K562 (cell line): ENCODE measurements around the gene SHISAL1. TPM values are rescaled to one million over a fixed set of nuclear protein-coding genes. Genes with fewer than 3 reads are reported as not detected.

Experiments used
- ELF2 ChIP-seq: fragments of 250-450 bp; sonication (Bioruptor Pico); IDR thresholded peaks from 2 replicates; pipeline ENCODE4 v1.5.0; 2021; ENCODE audit warnings: mild to moderate bottlenecking
- MTA3 ChIP-seq: fragments of 450-650 bp; formaldehyde crosslinking; IDR thresholded peaks from 2 replicates; pipeline ENCODE4 v1.6.1; 2017; ENCODE audit warnings: mild to moderate bottlenecking, borderline replicate concordance
- MXI1 ChIP-seq: IDR thresholded peaks from 2 replicates; pipeline ENCODE4 v1.6.1; 2011; ENCODE audit warnings: low read depth, mild to moderate bottlenecking, improper control_type of control experiment, low read length
- polyA plus RNA-seq, 8 experiments: library from polyadenylated mRNA; depleted of rRNA in 4 of 8; stranded (reverse) in 5 of 8; unstranded in 3 of 8; fragments of >200 nt; fragmentation: Nextera tagmentation in 2 of 8; fragmentation: Illumina TruSeq in 1 of 8; extraction: Ambion mirVana in 2 of 8; extraction: Trizol in 1 of 8; gene quantifications; 2 replicates each; pipeline versions ENCODE4 v1.2.1 to v1.2.3, GENCODE V29; 2011 to 2014; ENCODE audit warnings: inconsistent platforms in 1 of 8, missing spikeins in 1 of 8
- total RNA-seq, 7 experiments: library from RNA; depleted of rRNA in 6 of 7; stranded (reverse); fragments of >200 nt in 6 of 7; fragmentation: Illumina TruSeq in 2 of 7; extraction: Trizol in 2 of 7; gene quantifications; 2 replicates each; pipeline versions ENCODE4 v1.2.1 to v1.2.3, GENCODE V29; 2011 to 2021; ENCODE audit warnings: low replicate concordance in 1 of 7
- TF ChIP-seq, protein P1 (sequence below), 2 experiments: fragments of 450-650 bp; IDR thresholded peaks; 2 replicates each; pipeline ENCODE4 v1.6.1; 2016; ENCODE audit warnings: mild to moderate bottlenecking in 2 of 2, borderline replicate concordance in 1 of 2, low read depth in 1 of 2, moderate library complexity in 1 of 2

Gene SHISAL1
- total and polyA plus RNA-seq, 9 of the 15 experiments (the other 6 are each of a cell fraction or from before 2014, with no cell fraction given): not detected

- TF ChIP-seq, protein P1, sequence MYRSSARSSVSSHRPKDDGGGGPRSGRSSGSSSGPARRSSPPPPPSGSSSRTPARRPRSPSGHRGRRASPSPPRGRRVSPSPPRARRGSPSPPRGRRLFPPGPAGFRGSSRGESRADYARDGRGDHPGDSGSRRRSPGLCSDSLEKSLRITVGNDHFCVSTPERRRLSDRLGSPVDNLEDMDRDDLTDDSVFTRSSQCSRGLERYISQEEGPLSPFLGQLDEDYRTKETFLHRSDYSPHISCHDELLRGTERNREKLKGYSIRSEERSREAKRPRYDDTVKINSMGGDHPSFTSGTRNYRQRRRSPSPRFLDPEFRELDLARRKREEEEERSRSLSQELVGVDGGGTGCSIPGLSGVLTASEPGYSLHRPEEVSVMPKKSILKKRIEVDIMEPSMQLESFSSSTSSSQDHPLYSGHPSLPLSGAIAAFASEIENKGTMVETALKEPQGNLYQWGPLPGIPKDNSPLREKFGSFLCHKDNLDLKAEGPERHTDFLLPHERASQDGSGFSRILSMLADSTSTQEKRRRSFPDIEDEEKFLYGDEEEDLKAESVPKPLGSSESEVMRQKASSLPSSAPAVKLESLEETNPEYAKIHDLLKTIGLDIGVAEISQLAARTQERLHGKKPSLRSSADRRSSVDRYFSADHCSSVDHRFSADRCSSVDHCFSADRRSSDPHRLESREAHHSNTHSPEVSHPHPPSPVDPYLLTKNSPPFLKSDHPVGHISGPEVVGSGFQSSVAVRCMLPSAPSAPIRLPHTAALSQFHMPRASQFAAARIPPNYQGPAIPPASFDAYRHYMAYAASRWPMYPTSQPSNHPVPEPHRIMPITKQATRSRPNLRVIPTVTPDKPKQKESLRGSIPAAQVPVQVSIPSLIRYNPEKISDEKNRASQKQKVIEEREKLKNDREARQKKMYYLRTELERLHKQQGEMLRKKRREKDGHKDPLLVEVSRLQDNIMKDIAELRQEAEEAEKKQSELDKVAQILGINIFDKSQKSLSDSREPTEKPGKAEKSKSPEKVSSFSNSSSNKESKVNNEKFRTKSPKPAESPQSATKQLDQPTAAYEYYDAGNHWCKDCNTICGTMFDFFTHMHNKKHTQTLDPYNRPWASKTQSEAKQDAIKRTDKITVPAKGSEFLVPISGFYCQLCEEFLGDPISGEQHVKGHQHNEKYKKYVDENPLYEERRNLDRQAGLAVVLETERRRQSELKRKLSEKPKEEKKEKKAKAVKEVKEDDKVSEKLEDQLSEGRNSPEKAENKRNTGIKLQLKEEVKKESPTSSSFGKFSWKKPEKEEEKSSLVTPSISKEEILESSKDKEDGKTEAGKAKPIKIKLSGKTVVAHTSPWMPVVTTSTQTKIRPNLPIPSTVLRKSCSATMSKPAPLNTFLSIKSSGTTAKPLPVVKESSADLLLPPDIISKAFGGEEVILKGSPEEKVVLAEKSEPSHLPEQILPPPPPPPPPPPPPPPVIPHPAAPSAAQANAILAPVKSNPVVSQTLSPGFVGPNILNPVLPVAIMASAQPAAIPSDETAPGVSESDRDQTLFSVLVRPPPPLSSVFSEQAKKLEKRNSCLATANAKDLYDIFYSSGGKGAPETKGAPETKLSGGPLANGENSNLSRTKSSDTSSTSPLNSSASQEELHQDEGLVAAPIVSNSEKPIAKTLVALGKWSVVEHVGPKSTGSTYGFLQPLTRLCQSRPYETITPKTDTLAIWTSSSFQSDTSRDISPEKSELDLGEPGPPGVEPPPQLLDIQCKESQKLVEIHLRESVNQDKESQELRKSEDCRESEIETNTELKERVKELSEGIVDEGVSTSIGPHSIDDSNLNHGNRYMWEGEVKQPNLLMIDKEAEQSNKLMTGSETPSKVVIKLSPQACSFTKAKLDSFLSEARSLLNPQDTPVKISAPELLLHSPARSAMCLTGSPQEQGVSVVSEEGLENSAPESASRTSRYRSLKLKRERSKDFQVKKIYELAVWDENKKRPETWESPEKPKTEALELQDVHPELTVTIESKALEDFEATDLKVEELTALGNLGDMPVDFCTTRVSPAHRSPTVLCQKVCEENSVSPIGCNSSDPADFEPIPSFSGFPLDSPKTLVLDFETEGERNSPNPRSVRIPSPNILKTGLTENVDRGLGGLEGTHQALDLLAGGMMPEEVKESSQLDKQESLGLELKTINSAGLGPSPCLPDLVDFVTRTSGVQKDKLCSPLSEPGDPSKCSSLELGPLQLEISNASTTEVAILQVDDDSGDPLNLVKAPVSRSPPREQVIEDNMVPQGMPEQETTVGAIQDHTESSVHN (IDR thresholded peaks at IDR 0.05; ENCODE audit: borderline replicate concordance in 1 of 2, low read depth in 1 of 2): no peak
- TF ChIP-seq ELF2 (CRISPR knock-in tag) (no peak), MXI1 (no peak), MTA3 (no peak)
Observed at GRCh38 chr22:44332946-44333345, 20.2 kb upstream of the SHISAL1 start (continued).
